Breast epithelium (tissue), 4 donors: ENCODE results near the gene FBLN2. TPM values are rescaled to one million over a fixed set of nuclear protein-coding genes. Genes with fewer than 3 reads are reported as not detected.

Source experiments
- DNase-seq, 2 donors: peaks; one replicate each; pipeline ENCODE4 v3.0.0-alpha.2; 2019; ENCODE audit warnings: low spot score in 2 of 2
- H3K27ac ChIP-seq, 2 donors: fragments of 200-600 bp; sonication (generic) in 1 of 2; one replicate each; pipeline ENCODE4 v1.5.1; 2016 to 2019; ENCODE audit warnings: mild to moderate bottlenecking in 1 of 2
- H3K27me3 ChIP-seq, 2 donors: fragments of 200-600 bp; sonication (generic) in 1 of 2; one replicate each; pipeline versions ENCODE4 v1.5.1 to v1.6.0; 2017 to 2019; ENCODE audit warnings: control low read depth in 1 of 2, mild to moderate bottlenecking in 1 of 2
- H3K36me3 ChIP-seq: fragments of 200-600 bp; one replicate; pipeline ENCODE4 v1.5.1; 2019
- H3K4me1 ChIP-seq, 2 donors: fragments of 200-600 bp; sonication (generic); one replicate each; pipeline ENCODE4 v1.5.1; 2016 to 2019; ENCODE audit warnings: control low read depth in 1 of 2
- H3K4me3 ChIP-seq, 3 donors: fragments of 200-600 bp; sonication (generic); 1 replicate in 2 of 3; 2 replicates in 1 of 3; pipeline ENCODE4 v1.5.1; 2016 to 2019; ENCODE audit warnings: mild to moderate bottlenecking in 3 of 3, moderate library complexity in 2 of 3
- H3K9me3 ChIP-seq, 2 donors: fragments of 200-600 bp; sonication (generic) in 1 of 2; one replicate each; pipeline ENCODE4 v1.5.1; 2016 to 2019; ENCODE audit warnings: control low read depth in 1 of 2
- POLR2A ChIP-seq: fragments of 450-650 bp; IDR thresholded peaks from one replicate; pipeline ENCODE4 v1.6.1; 2016; ENCODE audit warnings: antibody characterized with exemption, mild to moderate bottlenecking, moderate library complexity
- POLR2AphosphoS5 ChIP-seq, 3 donors: sonication (generic); formaldehyde crosslinking; IDR thresholded peaks; one replicate each; pipeline ENCODE4 v1.6.1; 2017; ENCODE audit warnings: antibody characterized with exemption in 3 of 3
- intact Hi-C: fragments of 100-400 bp; cut with DNase I; formaldehyde crosslinking; loops from one replicate; pipeline ENCODE4 v1.15.1; 2023; ENCODE audit warnings: low total_unique reads
- total RNA-seq, 3 donors: library from RNA; depleted of rRNA; stranded (reverse); fragments of >200 nt; gene quantifications; one replicate each; pipeline ENCODE4 v1.1.0, GENCODE V29; 2016
- TF ChIP-seq, protein P1 (sequence below), 3 donors: fragments of 450-650 bp; IDR thresholded peaks; one replicate each; pipeline ENCODE4 v1.5.1; 2016 to 2017; ENCODE audit warnings: antibody characterized with exemption in 3 of 3, mild to moderate bottlenecking in 3 of 3, moderate library complexity in 3 of 3

The FBLN2 gene
- total RNA-seq, 3 donors from 2014 or later, result 43.5 to 663 (median 81.3) TPM

DNA sequence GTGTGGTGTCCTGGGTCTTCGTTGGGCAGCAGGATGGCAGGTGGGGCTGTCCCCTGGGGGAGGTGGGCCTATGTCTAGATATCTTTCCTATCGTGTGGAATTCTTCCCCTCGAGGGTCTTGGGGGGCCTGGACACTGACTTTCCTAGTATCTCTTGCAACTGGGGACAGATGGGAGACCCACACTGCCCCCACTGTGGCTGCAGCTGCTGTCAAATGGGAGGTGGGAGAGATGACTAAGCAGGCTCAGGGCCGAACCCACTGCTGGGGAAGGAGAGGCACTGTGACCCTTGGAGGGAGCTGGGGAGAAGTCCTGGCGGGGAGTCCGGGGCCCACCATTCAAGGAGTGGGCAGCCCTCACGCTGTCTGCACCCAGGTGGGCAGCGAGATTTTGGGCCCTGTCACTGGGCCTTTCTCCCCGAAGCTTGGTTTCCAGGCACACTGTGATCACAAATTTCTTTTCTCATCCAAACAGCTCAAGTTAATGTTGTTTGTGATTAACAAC is 2.9 kb upstream of the FBLN2 start:
- intact Hi-C loops, result no loop called here
- peak overlapping the region in 1 of 2 donors; percentile 69 for H3K27ac ChIP-seq
- no peaks in the 10 kb centered on the region for H3K36me3 ChIP-seq
- TF ChIP-seq POLR2A (no peak), POLR2AphosphoS5 (IDR thresholded peaks at IDR 0.05) (no peak)
- TF ChIP-seq, protein P1, sequence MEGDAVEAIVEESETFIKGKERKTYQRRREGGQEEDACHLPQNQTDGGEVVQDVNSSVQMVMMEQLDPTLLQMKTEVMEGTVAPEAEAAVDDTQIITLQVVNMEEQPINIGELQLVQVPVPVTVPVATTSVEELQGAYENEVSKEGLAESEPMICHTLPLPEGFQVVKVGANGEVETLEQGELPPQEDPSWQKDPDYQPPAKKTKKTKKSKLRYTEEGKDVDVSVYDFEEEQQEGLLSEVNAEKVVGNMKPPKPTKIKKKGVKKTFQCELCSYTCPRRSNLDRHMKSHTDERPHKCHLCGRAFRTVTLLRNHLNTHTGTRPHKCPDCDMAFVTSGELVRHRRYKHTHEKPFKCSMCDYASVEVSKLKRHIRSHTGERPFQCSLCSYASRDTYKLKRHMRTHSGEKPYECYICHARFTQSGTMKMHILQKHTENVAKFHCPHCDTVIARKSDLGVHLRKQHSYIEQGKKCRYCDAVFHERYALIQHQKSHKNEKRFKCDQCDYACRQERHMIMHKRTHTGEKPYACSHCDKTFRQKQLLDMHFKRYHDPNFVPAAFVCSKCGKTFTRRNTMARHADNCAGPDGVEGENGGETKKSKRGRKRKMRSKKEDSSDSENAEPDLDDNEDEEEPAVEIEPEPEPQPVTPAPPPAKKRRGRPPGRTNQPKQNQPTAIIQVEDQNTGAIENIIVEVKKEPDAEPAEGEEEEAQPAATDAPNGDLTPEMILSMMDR (IDR thresholded peaks at IDR 0.05), result no peak
- peaks cover 0 to 3% of the 10 kb centered on the region in 2 donors for H3K4me1 ChIP-seq
- H3K27me3 ChIP-seq, result no peaks in the 10 kb centered on the region
- no peak for DNase-seq
- H3K9me3 ChIP-seq, result peaks cover 0 to 6% of the 10 kb centered on the region in 2 donors
- no peak overlapping the region for H3K4me3 ChIP-seq

DNA sequence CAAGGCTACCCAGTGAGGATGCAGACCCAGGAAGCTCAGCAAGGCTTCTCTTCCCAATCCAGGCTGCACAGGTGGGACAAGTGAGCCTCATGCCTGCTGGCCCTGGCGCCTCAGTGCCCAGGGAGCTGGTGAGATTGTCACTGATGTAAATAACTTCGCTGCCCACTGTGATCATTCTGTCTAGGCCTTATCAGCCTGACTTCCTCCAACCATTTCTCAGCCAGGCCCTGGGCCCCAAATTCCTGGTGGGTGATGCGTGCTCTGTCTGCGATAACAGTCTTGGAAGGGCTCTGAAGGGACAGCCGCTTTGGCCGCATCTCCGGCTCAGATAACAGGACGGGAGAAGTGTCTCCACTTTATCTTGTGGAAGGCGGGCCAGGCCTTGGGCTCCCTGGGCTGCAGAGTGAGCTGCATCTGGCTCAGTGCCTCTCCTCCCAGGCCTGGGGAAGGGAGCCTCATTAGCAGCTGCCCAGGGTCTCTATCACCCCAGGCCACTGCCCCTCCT is 2.2 kb upstream of the FBLN2 start:
- no peak for DNase-seq
- TF ChIP-seq POLR2A (no peak), POLR2AphosphoS5 (IDR thresholded peaks at IDR 0.05) (no peak)
- TF ChIP-seq, protein P1 (IDR thresholded peaks at IDR 0.05), result no peak
- Histone ChIP-seq H3K4me1 (peaks cover 0 to 3% of the 10 kb centered on the region in 2 donors), H3K4me3 (no peak overlapping the region), H3K27me3 (no peaks in the 10 kb centered on the region), H3K36me3 (no peaks in the 10 kb centered on the region), H3K27ac (peak overlapping the region in 1 of 2 donors; percentile 69), H3K9me3 (no peaks in the 10 kb centered on the region)
- intact Hi-C loops, result no loop called here

DNA sequence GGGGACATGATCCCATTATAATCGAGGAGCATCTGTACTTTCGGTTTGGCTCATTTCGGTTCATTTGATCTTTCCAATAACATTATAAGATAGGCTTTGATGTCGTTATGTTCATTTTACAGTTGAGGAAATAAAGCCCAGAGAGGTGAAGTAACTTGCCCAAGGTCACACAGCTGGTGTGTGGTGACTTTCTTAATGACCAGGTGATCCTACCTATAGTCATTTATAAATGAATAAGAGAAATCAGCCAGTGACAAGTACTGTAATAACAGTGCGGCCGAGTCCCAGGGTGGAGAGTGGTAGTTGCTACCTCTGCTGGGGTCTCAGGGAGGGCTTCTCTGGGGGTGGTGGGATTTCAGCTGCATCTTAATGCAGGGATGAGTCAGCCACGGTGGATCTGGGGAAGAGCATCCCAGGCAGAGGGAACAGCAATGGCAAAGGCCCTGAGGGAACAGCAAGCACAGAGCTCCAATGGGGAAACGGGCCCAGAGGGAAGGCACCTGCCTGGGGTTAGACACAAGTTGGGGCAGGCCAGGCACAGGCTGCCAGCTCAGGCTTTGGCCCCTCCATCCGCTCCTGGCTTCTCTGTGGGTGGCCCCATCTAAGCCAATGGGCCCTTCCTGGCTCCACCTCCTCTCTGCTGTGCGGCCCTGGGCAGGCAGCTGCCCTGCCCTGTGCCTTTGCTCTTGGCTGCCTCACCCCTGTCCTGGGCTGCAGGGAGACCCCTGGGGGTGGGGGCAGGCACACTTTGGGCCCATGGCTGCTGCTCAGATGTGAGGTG is 1.1 kb upstream of the FBLN2 start:
- TF ChIP-seq POLR2AphosphoS5 (IDR thresholded peaks at IDR 0.05), result no peak
- TF ChIP-seq POLR2A, result no peak
- TF ChIP-seq, protein P1 (IDR thresholded peaks at IDR 0.05), result no peak
- Histone ChIP-seq H3K36me3 (no peaks in the 10 kb centered on the region), H3K27me3 (no peaks in the 10 kb centered on the region), H3K4me1 (peaks cover 0 to 3% of the 10 kb centered on the region in 2 donors), H3K27ac (peak overlapping the region; percentile 64 to 87), H3K4me3 (peak overlapping the region in 1 of 3 donors; percentile 76), H3K9me3 (no peaks in the 10 kb centered on the region)
- DNase-seq, result no peak
- intact Hi-C loops, result no loop called here

DNA sequence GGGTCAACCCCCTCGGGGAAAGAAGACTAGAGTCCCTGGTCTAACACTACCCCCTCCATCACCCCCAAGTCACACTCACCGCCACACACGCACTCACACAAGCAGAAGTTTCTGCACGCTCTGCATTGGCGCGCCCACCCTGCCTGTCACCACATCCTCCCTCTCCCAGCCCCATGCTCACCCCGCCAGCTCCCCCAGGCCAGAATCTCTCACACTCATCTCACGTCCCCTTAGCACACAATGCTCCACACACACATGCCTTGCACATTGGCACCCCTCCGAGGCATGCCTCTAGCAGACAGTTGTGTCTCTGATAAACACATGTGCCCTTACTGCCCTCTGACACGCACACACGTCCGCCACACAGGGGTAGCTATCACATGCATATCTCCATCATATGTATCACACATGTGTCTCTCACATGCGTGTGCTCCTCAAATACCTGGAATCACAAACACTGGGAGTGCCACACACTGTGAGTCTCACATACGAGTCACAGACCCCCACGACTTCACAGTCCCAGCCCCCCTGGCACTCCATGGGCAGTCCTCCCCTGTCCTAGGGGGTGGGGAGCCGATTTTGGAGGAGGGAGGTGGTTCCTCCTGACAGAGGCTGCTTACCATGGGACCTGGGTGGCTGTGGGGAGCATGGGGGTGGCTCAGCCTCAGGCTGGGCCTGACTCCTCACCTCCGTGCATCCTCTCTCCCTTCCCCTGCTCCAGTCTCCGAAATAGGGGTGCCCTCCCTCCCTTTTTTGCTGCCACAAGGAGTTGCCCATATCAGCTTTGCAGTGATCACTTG is 898 bp downstream of the FBLN2 start:
- H3K4me1 ChIP-seq, result peaks cover 0 to 3% of the 10 kb centered on the region in 2 donors
- TF ChIP-seq POLR2A (no peak), POLR2AphosphoS5 (IDR thresholded peaks at IDR 0.05) (no peak)
- TF ChIP-seq, protein P1 (IDR thresholded peaks at IDR 0.05), result no peak

More for the DNA sequence above, 898 bp downstream of the FBLN2 start:
- Histone ChIP-seq H3K36me3 (no peaks in the 10 kb centered on the region), H3K27me3 (no peaks in the 10 kb centered on the region), H3K4me3 (peak overlapping the region; percentile 54 to 76 (median 64)), H3K9me3 (no peaks in the 10 kb centered on the region), H3K27ac (peak overlapping the region; percentile 61 to 87)
- intact Hi-C loops, result no loop called here
- no peak for DNase-seq
